ENCODE results near the gene RAP2B. TPM values are rescaled to one million over a fixed set of nuclear protein-coding genes. Genes with fewer than 3 reads are reported as not detected.

RAP2B gene
- total RNA-seq: 34.4 and 35.3 TPM in 2 replicates

DNA sequence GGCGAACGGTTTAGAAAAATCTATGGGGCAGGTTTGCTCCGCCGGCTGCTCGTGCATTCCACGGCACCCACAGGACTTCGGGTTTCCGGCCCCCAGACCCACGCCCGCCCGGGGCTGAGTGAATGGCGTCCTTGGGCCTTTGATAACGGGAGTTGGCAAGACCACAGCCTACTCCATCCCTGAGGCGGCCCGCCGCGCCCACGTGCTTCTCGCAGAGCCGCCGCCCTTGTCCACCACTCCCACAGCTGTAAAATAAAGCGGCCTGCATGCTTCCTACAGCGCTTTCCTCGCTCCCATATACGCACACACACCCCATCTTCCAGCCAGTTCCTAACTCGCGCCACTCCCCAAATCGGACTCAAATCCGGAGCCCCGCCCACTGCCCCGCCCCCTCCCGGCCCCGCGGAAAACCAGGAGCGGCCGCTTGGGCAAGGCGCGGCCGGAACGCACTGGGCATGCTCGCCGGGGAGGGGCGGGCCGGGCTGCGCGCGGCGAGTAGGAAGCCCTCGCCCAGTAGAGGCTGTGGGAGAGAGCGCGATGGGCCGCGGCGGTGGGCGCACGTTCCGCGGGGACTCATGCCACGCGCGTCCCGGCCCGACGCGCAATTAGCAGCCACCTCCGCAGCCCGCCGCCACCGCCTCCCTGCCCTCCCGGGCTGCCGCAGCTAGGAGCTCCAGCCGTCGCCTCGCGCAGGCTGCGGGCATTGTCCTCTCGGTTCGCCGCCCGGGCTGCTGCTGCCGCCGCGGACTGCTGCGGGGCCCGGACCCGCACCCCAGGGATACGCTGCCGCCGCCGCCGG lies at the start of gene RAP2B:
TSS of gene RAP2B (plus strand) at position 513 of the 799 bp plus-strand sequence. CDS start 468 bp downstream, outside the sequence.

Measured in epithelial cell of umbilical artery (primary cell).